Neural cell (in vitro differentiated cells): ENCODE measurements around the gene NBPF3. TPM values are rescaled to one million over a fixed set of nuclear protein-coding genes. Genes with fewer than 3 reads are reported as not detected.
"Not testable (repeated sequence)": the region's sequence is repeated elsewhere in the genome, so short reads cannot be mapped to it uniquely, and the experiment has no call there.

Experiments used
- H2AFZ ChIP-seq: fragments of 200-600, 300-800 bp; sonication (generic), shearing (Covaris generic); 2 replicates; pipeline ENCODE4 v1.6.0; 2014; ENCODE audit warnings: low read depth, mild to moderate bottlenecking, antibody characterized with exemption, low read length, moderate library complexity
- H3F3A ChIP-seq: fragments of 200-600 bp; shearing (Covaris generic); 2 replicates; pipeline ENCODE4 v1.6.1; 2016; ENCODE audit warnings: mild to moderate bottlenecking, moderate library complexity, mixed read lengths, antibody characterized with exemption, low read length; ENCODE audit not compliant: insufficient read depth, poor library complexity, severe bottlenecking
- H3K27ac ChIP-seq: fragments of 200-600, 300-800 bp; sonication (generic), shearing (Covaris generic); 2 replicates; pipeline ENCODE4 v1.5.1; 2014; ENCODE audit warnings: mild to moderate bottlenecking, low read length, moderate library complexity
- H3K27me3 ChIP-seq: fragments of 300-800, 200-600 bp; sonication (generic), shearing (Covaris generic); 2 replicates; pipeline ENCODE4 v1.6.0; 2014; ENCODE audit warnings: mild to moderate bottlenecking, low read depth, low read length, moderate library complexity; ENCODE audit not compliant: insufficient read depth
- H3K36me3 ChIP-seq: fragments of 300-800, 200-600 bp; sonication (generic), shearing (Covaris generic); 2 replicates; pipeline ENCODE4 v1.5.1; 2014; ENCODE audit warnings: mild to moderate bottlenecking, antibody characterized with exemption, low read length, moderate library complexity; ENCODE audit not compliant: insufficient read depth
- H3K4me2 ChIP-seq: fragments of 300-800, 200-600 bp; sonication (generic), shearing (Covaris generic); 2 replicates; pipeline ENCODE4 v1.6.0; 2014; ENCODE audit warnings: mild to moderate bottlenecking, low read length
- H3K4me3 ChIP-seq: fragments of 300-800, 200-600 bp; sonication (generic), shearing (Covaris generic); 2 replicates; pipeline ENCODE4 v1.5.1; 2014; ENCODE audit warnings: mild to moderate bottlenecking, low read length, moderate library complexity
- H3K79me2 ChIP-seq: fragments of 200-600 bp; shearing (Covaris generic); replicated peaks from 2 replicates; pipeline ENCODE4 v1.6.0; 2014; ENCODE audit warnings: mild to moderate bottlenecking, low read length, moderate library complexity; ENCODE audit not compliant: insufficient read depth
- H3K9ac ChIP-seq: fragments of 300-800, 200-600 bp; sonication (generic), shearing (Covaris generic); 2 replicates; pipeline ENCODE4 v1.6.1; 2016; ENCODE audit warnings: mild to moderate bottlenecking, low read length, mixed read lengths
- H3K9me2 ChIP-seq: fragments of 200-600 bp; shearing (Covaris generic); 2 replicates; pipeline ENCODE4 v1.6.1; 2016; ENCODE audit warnings: mild to moderate bottlenecking, low read length, mixed read lengths; ENCODE audit not compliant: insufficient read depth
- H3K9me3 ChIP-seq: fragments of 200-600, 300-800 bp; sonication (generic), shearing (Covaris generic); 2 replicates; pipeline ENCODE4 v1.6.1; 2016; ENCODE audit warnings: mild to moderate bottlenecking, mixed run types, low read length, moderate library complexity, mixed read lengths
- H4K20me1 ChIP-seq: fragments of 200-600 bp; shearing (Covaris generic); 2 replicates; pipeline ENCODE4 v1.6.1; 2016; ENCODE audit warnings: mild to moderate bottlenecking, mixed run types; ENCODE audit not compliant: insufficient read depth
- CTCF ChIP-seq: fragments of 450-650 bp; IDR thresholded peaks from 2 replicates; pipeline ENCODE4 v1.5.1; 2014; ENCODE audit warnings: antibody characterized with exemption, mild to moderate bottlenecking, moderate library complexity; ENCODE audit not compliant: poor library complexity, severe bottlenecking
- EP300 ChIP-seq: fragments of 450-650 bp; conservative IDR thresholded peaks from 2 replicates; pipeline ENCODE4 v1.6.1; 2014; ENCODE audit warnings: antibody characterized with exemption, mild to moderate bottlenecking, moderate library complexity; ENCODE audit not compliant: poor library complexity, severe bottlenecking
- MXI1 ChIP-seq: fragments of 450-650 bp; conservative IDR thresholded peaks from 2 replicates; pipeline ENCODE4 v1.6.1; 2014; ENCODE audit warnings: antibody characterized with exemption, mild to moderate bottlenecking; ENCODE audit not compliant: poor library complexity, severe bottlenecking
- POLR2AphosphoS5 ChIP-seq: IDR thresholded peaks from 2 replicates; pipeline ENCODE4 v1.6.1; 2012
- RAD21 ChIP-seq: fragments of 450-650 bp; conservative IDR thresholded peaks from 2 replicates; pipeline ENCODE4 v1.6.1; 2014; ENCODE audit warnings: antibody characterized with exemption, mild to moderate bottlenecking, moderate library complexity
- REST ChIP-seq: IDR thresholded peaks from 2 replicates; pipeline ENCODE4 v1.6.1; 2012; ENCODE audit warnings: borderline replicate concordance
- SMC3 ChIP-seq: fragments of 450-650 bp; conservative IDR thresholded peaks from 2 replicates; pipeline ENCODE4 v1.6.1; 2014; ENCODE audit warnings: antibody characterized with exemption, mild to moderate bottlenecking, moderate library complexity; ENCODE audit not compliant: poor library complexity
- TAF1 ChIP-seq: IDR thresholded peaks from 2 replicates; pipeline ENCODE4 v1.6.1; 2012; ENCODE audit warnings: low read depth
- polyA plus RNA-seq: library from polyadenylated mRNA; depleted of rRNA; stranded (reverse); fragments of >200 nt; gene quantifications from 2 replicates; pipeline ENCODE4 v1.2.3, GENCODE V29; 2014

Gene NBPF3
- polyA plus RNA-seq, 1 donor from 2014 or later = 14.4 TPM

- TF ChIP-seq SMC3 (no peak), TAF1 (no peak), EP300 (no peak)
Measured at GRCh38 chr1:21478356-21478755, 38.4 kb downstream of the NBPF3 start (continued).

GRCh38 chr1:21483881-21484280 is 43.9 kb downstream of the NBPF3 start:
- H3F3A ChIP-seq, H4K20me1 ChIP-seq, H3K9me3 ChIP-seq, H3K27me3 ChIP-seq, H2AFZ ChIP-seq, H3K9ac ChIP-seq, H3K9me2 ChIP-seq, H3K4me3 ChIP-seq, H3K36me3 ChIP-seq, H3K27ac ChIP-seq, H3K79me2 ChIP-seq, H3K4me2 ChIP-seq: not testable (repeated sequence)

GRCh38 chr1:21489146-21489545 is 49.2 kb downstream of the NBPF3 start:
- H3K4me3 ChIP-seq = no peak overlapping the region
- H3K9me2 ChIP-seq = no peaks in the 10 kb centered on the region
- no peaks in the 10 kb centered on the region for H3K79me2 ChIP-seq
- H3K36me3 ChIP-seq = no peaks in the 10 kb centered on the region
- no peaks in the 10 kb centered on the region for H3K9me3 ChIP-seq
- no peaks in the 10 kb centered on the region for H3K27me3 ChIP-seq
- H4K20me1 ChIP-seq = no peaks in the 10 kb centered on the region
- H3K9ac ChIP-seq = no peak overlapping the region
- H3F3A ChIP-seq = no peaks in the 10 kb centered on the region
- no peak overlapping the region for H2AFZ ChIP-seq
- TF ChIP-seq CTCF (no peak), MXI1 (no peak), EP300 (no peak), SMC3 (no peak), POLR2AphosphoS5 (no peak), TAF1 (no peak), RAD21 (no peak), REST (no peak)
- H3K27ac ChIP-seq = no peak overlapping the region
- no peak overlapping the region for H3K4me2 ChIP-seq
